D721Med (cell line): ENCODE measurements around the gene BCL7C.

Experiments
- DNase-seq: peaks from one replicate; pipeline ENCODE4 v3.0.0; 2011; ENCODE audit warnings: low spot score; ENCODE audit not compliant: insufficient read length
- FAIRE-seq: peaks from 2 replicates; lab custom pipeline; 2011; peaks lifted over from hg19 to GRCh38; lab: Jason Lieb, UNC
- CTCF ChIP-seq: IDR thresholded peaks from 2 replicates; pipeline ENCODE4 v1.5.1; 2012; ENCODE audit warnings: mild to moderate bottlenecking, control low read depth; ENCODE audit not compliant: insufficient read depth; ENCODE audit errors: missing control alignments

The BCL7C gene

GRCh38 chr16:30884760-30885159 is 9.1 kb downstream of the BCL7C start:
- DNase-seq (no peak), FAIRE-seq (no peak)
- TF ChIP-seq CTCF = no peak

DNA sequence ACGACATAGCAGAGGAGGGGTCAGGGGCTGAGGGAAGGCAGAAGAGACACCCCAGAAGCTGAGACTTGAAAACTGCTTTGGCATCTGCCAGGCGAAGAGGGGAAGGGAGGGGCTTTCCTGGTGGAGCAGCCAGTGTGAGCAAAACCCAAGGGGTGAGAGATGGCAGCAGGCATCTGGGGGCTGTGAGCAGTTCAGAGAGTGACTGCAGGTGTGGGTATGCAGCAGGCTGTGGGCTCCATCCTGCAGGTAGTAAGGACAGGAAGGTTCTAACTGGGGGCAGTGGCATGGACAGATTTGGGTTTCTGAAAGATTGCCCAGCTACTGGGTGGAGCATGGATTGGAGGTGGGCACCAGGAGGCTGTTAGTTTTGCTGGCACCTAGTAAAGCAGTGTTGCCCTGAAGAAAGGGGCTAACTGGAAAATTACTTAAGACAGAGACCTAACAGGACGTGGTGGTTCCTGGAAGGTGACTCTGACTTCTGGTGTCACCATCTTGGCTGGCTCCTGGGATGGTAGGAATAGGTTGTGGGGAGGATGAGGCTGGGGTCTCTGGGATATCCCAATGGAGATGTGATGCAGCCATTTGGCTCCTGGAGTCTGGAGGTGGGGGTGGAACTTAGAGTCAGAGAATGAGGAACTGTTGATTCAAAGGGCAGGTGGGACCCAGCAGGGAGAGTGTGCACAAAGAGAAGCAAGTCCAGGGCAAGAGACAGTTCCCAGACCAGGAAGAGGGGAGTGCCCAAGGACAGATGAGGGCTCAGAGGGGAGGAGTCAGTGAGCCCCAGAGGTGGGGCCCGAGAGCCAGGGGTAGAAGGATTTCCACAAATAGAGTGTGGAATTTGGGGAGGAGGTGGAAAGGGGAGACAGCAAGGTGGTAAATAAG is 11.2 kb downstream of the BCL7C start:
- no peak for DNase-seq
- TF ChIP-seq CTCF = no peak
- FAIRE-seq = no peak

GRCh38 chr16:30876867-30877266 is 17.0 kb downstream of the BCL7C start:
- no peak for TF ChIP-seq CTCF
- FAIRE-seq = no peak
- DNase-seq = no peak

DNA sequence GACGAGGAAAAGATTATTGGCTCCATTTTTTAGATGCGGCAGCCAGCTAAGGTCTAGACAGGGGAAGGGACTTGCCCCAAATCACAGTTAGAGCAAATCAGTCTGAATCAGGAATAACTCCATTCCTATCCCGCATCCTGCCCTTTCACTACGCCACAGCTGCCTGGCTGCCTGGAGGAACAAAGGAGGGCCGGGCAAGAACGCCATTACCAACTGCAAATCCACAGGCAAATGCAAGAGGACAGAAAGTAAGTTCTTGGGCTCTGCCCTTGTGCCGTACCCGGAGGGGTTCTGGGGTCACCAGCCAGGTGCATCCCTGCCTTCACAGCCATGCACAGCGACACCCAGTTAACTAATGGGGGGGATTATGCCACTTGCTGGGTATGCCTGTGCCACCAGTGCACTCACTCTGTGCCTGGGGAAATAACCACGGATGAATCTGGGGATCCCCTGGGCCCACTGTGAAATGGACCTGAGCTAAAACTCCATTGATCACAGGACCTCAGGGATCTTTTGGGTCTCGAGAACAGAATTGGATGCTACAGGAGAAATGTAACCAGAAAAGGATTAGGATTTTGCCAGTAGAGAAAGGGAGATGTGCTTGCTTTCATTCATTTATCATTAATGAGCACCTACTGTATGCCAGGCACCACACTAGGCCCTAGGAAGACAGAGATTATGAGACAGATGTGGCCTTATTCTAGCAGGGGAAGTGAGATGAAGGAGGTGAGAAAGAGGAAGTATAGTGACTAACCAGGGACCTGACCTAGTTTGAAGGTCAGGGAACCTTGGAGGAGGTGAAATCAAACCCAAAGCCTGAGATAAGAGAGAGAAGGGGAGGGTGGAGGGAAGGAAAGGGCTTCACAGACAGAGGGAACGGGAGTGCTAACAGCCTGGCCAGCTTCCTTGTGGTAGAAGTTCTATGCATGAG is 17.7 kb downstream of the BCL7C start:
- FAIRE-seq (no peak), DNase-seq (no peak)

DNA sequence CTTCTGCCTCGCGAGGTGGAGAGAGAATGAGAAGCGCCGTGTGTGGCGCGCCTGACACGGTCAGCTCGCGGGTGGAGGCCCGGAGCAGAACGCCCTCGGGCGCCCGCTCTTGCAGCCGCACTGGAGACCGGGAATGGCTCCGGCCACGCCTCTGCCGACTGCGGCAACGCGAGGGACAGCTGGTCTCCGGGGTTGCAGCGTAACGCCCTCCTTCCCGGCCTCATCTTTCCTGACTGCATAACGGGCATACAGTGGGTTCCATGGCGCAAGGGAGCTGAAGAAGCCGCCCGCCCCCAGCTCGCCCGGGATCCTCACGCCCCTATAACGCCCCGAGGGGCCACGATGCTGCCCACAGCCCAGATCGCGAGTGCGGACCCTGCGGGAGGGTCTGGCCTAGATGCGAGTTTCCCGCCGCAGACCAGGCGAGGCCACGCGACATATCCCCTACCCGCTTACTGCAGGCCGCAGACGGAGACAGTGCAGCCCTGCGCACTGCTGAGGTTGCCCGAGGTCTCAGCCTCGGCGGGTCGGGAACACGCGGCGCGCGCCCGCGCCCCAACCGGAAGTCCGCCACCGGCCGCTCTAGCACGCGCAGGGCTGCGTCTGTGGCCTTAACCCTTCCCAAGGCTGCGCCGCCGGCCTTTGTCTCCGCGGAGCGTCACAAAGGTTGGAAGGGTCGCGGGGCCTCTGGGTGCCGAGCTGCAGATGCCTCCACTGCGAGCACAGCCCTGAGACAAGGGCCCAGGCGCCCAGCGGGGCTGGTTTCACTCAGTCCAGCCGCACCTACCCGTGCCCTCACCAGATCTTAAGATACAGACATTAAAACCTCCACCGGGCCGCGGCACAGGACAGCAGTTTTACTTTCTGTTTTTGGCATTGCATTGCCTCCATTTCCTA is 18.8 kb downstream of the BCL7C start:
- FAIRE-seq (no peak), DNase-seq (peak; percentile 73)
- TF ChIP-seq CTCF = no peak

More for the DNA sequence above, 17.7 kb downstream of the BCL7C start:
- no peak for TF ChIP-seq CTCF

DNA sequence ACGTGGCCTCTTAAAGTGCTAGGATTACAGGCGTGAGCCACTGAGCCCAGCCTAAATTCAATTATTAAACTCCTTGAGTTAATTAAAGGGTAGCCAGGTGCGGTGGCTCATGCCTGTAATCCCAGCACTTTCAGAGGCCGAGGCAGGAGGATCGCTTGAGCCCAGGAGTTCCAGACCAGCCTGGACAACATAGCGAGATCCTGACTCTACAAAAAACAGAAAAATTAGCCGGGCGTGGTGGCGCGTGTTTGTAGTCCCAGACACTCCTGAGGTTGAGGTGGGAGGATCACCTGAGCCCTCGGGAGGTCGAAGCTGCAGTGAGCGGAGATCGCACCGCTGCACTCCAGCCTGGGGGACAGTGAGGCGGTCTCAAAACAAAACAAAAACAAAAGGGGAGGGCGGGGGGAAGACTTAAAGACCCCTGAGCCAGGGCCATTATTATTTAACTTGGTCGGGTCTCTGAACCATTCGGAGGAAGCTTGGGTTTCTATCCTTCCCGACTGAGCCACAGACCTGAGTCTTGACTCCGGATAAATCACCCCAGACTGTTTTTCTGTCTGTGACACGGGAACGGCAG is 19.5 kb downstream of the BCL7C start:
- FAIRE-seq = no peak
- TF ChIP-seq CTCF = no peak
- no peak for DNase-seq
